DOHH2 (cell line): ENCODE data around the gene NUMB.

ENCODE experiments used
- H3F3A ChIP-seq: fragments of 200-600 bp; sonication (generic), shearing (Covaris generic); 2 replicates; pipeline ENCODE4 v1.6.0; 2016; ENCODE audit warnings: antibody characterized with exemption, mild to moderate bottlenecking; ENCODE audit not compliant: control insufficient read depth, insufficient read depth
- H3K27ac ChIP-seq: fragments of 200-600 bp; sonication (generic); 2 replicates; pipeline ENCODE4 v1.5.1; 2014; ENCODE audit warnings: low read depth, mild to moderate bottlenecking, low read length, moderate library complexity
- H3K27me3 ChIP-seq: fragments of 200-600 bp; sonication (generic); 2 replicates; pipeline ENCODE4 v1.6.1; 2014; ENCODE audit warnings: mild to moderate bottlenecking, low read length, mixed read lengths; ENCODE audit not compliant: control insufficient read depth
- H3K36me3 ChIP-seq: fragments of 200-600 bp; sonication (generic); 2 replicates; pipeline ENCODE4 v1.6.1; 2014; ENCODE audit warnings: mild to moderate bottlenecking, low read length, moderate library complexity, mixed read lengths; ENCODE audit not compliant: control insufficient read depth
- H3K4me1 ChIP-seq: fragments of 200-600 bp; sonication (generic); 2 replicates; pipeline ENCODE4 v1.6.1; 2014; ENCODE audit warnings: mild to moderate bottlenecking, low read length, mixed read lengths; ENCODE audit not compliant: control insufficient read depth
- H3K4me2 ChIP-seq: fragments of 200-600 bp; sonication (generic); 2 replicates; pipeline ENCODE4 v1.6.0; 2014; ENCODE audit warnings: mild to moderate bottlenecking, low read length, moderate library complexity
- H3K4me3 ChIP-seq: fragments of 200-600 bp; sonication (generic); 2 replicates; pipeline ENCODE4 v1.5.1; 2014; ENCODE audit warnings: mild to moderate bottlenecking, low read length, mixed read lengths
- H3K79me2 ChIP-seq: fragments of 200-600 bp; sonication (generic); 2 replicates; pipeline ENCODE4 v1.6.1; 2014; ENCODE audit warnings: mild to moderate bottlenecking, low read length, mixed read lengths; ENCODE audit not compliant: control insufficient read depth
- H3K9me2 ChIP-seq: fragments of 200-600 bp; sonication (generic); replicated peaks from 2 replicates; pipeline ENCODE4 v1.6.1; 2014; ENCODE audit warnings: mild to moderate bottlenecking, low read length, mixed read lengths; ENCODE audit not compliant: control insufficient read depth
- H3K9me3 ChIP-seq: fragments of 200-600 bp; sonication (generic); 2 replicates; pipeline ENCODE4 v1.6.1; 2014; ENCODE audit warnings: antibody characterized with exemption, low read length, mixed read lengths; ENCODE audit not compliant: control insufficient read depth, insufficient read depth
- H4K20me1 ChIP-seq: fragments of 200-600 bp; sonication (generic); 2 replicates; pipeline ENCODE4 v1.6.0; 2014; ENCODE audit warnings: low read depth, mild to moderate bottlenecking, antibody characterized with exemption, low read length, moderate library complexity; ENCODE audit not compliant: control insufficient read depth, insufficient read depth
- EZH2phosphoT487 ChIP-seq: fragments of 200-600 bp; sonication (generic); IDR thresholded peaks from 2 replicates; pipeline ENCODE4 v1.6.1; 2017; ENCODE audit warnings: borderline replicate concordance, mild to moderate bottlenecking, antibody characterized with exemption, low read length, moderate library complexity, mixed read lengths
- TF ChIP-seq, protein P1 (sequence below): fragments of 200-600 bp; sonication (generic); IDR thresholded peaks from one replicate; pipeline ENCODE4 v1.5.1; 2014; ENCODE audit warnings: antibody characterized with exemption, mild to moderate bottlenecking, low read depth, low read length; ENCODE audit not compliant: poor library complexity, severe bottlenecking

NUMB gene

DNA sequence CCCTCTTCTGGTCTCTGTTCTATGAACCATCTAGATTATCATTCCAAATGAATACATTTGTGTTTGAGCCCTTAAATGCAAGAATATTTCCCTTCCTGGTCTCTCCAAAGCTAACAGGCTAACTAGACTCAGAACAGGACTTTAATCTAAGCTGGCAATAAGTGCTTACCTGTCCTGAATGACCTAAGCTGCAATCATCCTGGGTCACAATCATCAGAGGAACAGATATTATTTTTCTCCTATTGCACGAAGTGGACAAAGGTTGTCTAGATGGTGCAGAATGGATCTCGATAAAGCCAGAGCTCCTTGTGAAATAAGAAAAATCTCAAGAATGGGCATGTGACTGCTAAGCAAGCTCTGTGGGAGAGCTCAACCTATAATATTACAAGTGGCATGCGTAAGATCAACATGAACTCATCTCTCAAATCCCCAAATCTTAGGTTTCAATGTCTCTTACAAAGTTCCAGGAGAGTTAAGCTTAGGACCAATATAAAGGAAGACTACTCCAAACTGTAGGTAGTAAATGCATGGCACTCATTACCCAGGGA is 10.6 kb upstream of the NUMB start:
- no peaks in the 10 kb centered on the region for H3K36me3 ChIP-seq
- TF ChIP-seq EZH2phosphoT487: no peak
- TF ChIP-seq, protein P1, sequence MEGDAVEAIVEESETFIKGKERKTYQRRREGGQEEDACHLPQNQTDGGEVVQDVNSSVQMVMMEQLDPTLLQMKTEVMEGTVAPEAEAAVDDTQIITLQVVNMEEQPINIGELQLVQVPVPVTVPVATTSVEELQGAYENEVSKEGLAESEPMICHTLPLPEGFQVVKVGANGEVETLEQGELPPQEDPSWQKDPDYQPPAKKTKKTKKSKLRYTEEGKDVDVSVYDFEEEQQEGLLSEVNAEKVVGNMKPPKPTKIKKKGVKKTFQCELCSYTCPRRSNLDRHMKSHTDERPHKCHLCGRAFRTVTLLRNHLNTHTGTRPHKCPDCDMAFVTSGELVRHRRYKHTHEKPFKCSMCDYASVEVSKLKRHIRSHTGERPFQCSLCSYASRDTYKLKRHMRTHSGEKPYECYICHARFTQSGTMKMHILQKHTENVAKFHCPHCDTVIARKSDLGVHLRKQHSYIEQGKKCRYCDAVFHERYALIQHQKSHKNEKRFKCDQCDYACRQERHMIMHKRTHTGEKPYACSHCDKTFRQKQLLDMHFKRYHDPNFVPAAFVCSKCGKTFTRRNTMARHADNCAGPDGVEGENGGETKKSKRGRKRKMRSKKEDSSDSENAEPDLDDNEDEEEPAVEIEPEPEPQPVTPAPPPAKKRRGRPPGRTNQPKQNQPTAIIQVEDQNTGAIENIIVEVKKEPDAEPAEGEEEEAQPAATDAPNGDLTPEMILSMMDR: no peak
- H3K9me3 ChIP-seq: no peaks in the 10 kb centered on the region
- H3K4me3 ChIP-seq: no peak overlapping the region
- no peaks in the 10 kb centered on the region for H3K9me2 ChIP-seq
- H3K4me2 ChIP-seq: no peak overlapping the region
- H4K20me1 ChIP-seq: no peaks in the 10 kb centered on the region
- H3K27ac ChIP-seq: no peak overlapping the region
- peaks cover 48% of the 10 kb centered on the region for H3K4me1 ChIP-seq
- H3K79me2 ChIP-seq: no peaks in the 10 kb centered on the region
- no peaks in the 10 kb centered on the region for H3K27me3 ChIP-seq
- peaks cover 19% of the 10 kb centered on the region for H3F3A ChIP-seq

DNA sequence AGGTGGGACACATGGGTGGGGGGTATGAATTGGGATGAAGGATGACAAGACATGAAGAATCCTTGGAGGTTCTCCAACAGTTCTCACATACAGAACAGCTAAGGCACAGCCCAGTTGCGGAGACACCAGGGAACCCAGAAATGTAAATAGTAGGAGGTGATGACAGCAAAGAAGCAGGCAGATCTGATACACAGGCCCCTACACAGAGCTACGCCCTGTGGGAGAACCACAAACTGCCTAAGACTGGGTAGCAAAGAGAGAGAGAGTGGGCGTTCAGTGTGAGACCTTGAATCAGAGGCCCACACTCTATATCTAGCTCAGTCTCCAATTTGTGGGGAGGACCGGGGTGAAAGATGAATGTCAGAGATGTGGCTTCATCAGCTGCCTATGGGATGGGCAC is 9.5 kb upstream of the NUMB start:
- peaks cover 23% of the 10 kb centered on the region for H3F3A ChIP-seq
- H3K4me3 ChIP-seq: no peak overlapping the region
- H3K36me3 ChIP-seq: no peaks in the 10 kb centered on the region
- H3K27me3 ChIP-seq: no peaks in the 10 kb centered on the region
- no peaks in the 10 kb centered on the region for H3K79me2 ChIP-seq
- H3K9me2 ChIP-seq: no peaks in the 10 kb centered on the region
- TF ChIP-seq, protein P1: no peak
- no peak for TF ChIP-seq EZH2phosphoT487
- H3K4me1 ChIP-seq: peaks cover 60% of the 10 kb centered on the region
- no peak overlapping the region for H3K27ac ChIP-seq
- H3K9me3 ChIP-seq: no peaks in the 10 kb centered on the region
- H3K4me2 ChIP-seq: no peak overlapping the region
- no peaks in the 10 kb centered on the region for H4K20me1 ChIP-seq

DNA sequence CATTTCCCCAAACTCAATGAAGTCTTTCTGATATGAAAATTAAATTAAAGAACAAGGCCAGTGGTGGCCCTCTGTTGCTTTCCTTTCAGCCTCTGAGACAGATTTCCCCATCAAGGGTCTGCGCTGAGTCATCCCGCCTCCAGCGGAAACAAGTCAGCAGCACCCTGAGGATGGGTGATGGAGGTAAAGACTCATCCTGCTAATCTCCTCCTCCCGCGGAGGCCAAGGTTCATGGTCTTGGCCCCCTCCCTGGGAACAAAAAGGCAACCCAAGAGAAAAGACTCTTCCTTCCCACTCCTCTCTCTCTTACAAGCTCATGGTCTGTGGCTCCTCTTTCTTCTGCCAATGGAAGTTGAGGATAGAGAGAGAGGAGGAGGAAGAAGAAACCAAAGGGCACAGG is 9.0 kb upstream of the NUMB start:
- peaks cover 27% of the 10 kb centered on the region for H3F3A ChIP-seq
- TF ChIP-seq EZH2phosphoT487: no peak
- TF ChIP-seq, protein P1: no peak
- no peak overlapping the region for H3K27ac ChIP-seq
- no peak overlapping the region for H3K4me3 ChIP-seq
- no peaks in the 10 kb centered on the region for H3K27me3 ChIP-seq
- H4K20me1 ChIP-seq: no peaks in the 10 kb centered on the region
- no peak overlapping the region for H3K4me2 ChIP-seq
- H3K9me3 ChIP-seq: no peaks in the 10 kb centered on the region
- peaks cover 64% of the 10 kb centered on the region for H3K4me1 ChIP-seq
- no peaks in the 10 kb centered on the region for H3K79me2 ChIP-seq
- H3K9me2 ChIP-seq: no peaks in the 10 kb centered on the region
- no peaks in the 10 kb centered on the region for H3K36me3 ChIP-seq
